PC-3 (cell line): ENCODE data around the gene JAZF1. TPM values are rescaled to one million over a fixed set of nuclear protein-coding genes. Genes with fewer than 3 reads are reported as not detected.

Source experiments
- ATAC-seq: fragments of 200-7000 bp; cut with Tn5 transposase; 2 replicates; pipeline ENCODE4 v1.9.1; 2020; ENCODE audit warnings: mild to moderate bottlenecking, moderate library complexity
- BruUV-seq: library from RNA; stranded (reverse); fragments of 400-500 nt; replicated peaks from 2 replicates; lab custom pipeline; 2021; lab: Mats Ljungman, UMichigan
- CTCF ChIA-PET: fragments of 300-600 bp; sonication (Branson Sonifier 250); formaldehyde crosslinking; loops from one replicate; lab custom pipeline; 2022; ENCODE audit warnings: antibody characterized with exemption; lab: Charles Lee
- POLR2A ChIA-PET: fragments of 300-600 bp; sonication (Branson Sonifier 250); formaldehyde crosslinking; loops from one replicate; lab custom pipeline; 2022; ENCODE audit warnings: antibody characterized with exemption; ENCODE audit not compliant: unreplicated experiment; lab: Charles Lee
- DNase-seq: peaks from one replicate; pipeline ENCODE4 v3.0.0-alpha.2; 2015
- H2AFZ ChIP-seq: fragments of 300-600 bp; sonication (generic); 2 replicates; pipeline ENCODE4 v1.6.0; 2016; ENCODE audit warnings: antibody characterized with exemption, low read length
- H3F3A ChIP-seq: fragments of 300-600 bp; sonication (generic); one replicate; pipeline ENCODE4 v1.6.0; 2017; ENCODE audit warnings: antibody characterized with exemption, low read length, control low read depth, mild to moderate bottlenecking; ENCODE audit not compliant: unreplicated experiment
- H3K27ac ChIP-seq: fragments of 300-600 bp; sonication (generic); 2 replicates; pipeline ENCODE4 v1.5.1; 2016; ENCODE audit warnings: mild to moderate bottlenecking, low read length
- H3K27me3 ChIP-seq: fragments of 300-600 bp; sonication (generic); 2 replicates; pipeline ENCODE4 v1.6.1; 2016; ENCODE audit warnings: low read length, mixed read lengths
- H3K36me3 ChIP-seq: fragments of 300-600 bp; sonication (generic); 2 replicates; pipeline ENCODE4 v1.6.1; 2016; ENCODE audit warnings: low read depth, mixed run types, low read length, mixed read lengths
- H3K4me1 ChIP-seq: fragments of 300-600 bp; sonication (generic); 2 replicates; pipeline ENCODE4 v1.5.1; 2016; ENCODE audit warnings: low read length; ENCODE audit not compliant: insufficient read depth
- H3K4me2 ChIP-seq: fragments of 300-600 bp; sonication (generic); 2 replicates; pipeline ENCODE4 v1.6.0; 2016; ENCODE audit warnings: low read length
- H3K4me3 ChIP-seq: fragments of 300-600 bp; sonication (generic); 2 replicates; pipeline ENCODE4 v1.5.1; 2016; ENCODE audit warnings: mild to moderate bottlenecking, low read length, mixed read lengths
- H3K79me2 ChIP-seq: fragments of 300-600 bp; sonication (generic); 2 replicates; pipeline ENCODE4 v1.6.1; 2017; ENCODE audit warnings: low read length, mixed read lengths
- H3K9ac ChIP-seq: fragments of 300-600 bp; sonication (generic); 2 replicates; pipeline ENCODE4 v1.6.0; 2016; ENCODE audit warnings: mild to moderate bottlenecking, low read length
- H3K9me2 ChIP-seq: fragments of 300-600 bp; sonication (generic); replicated peaks from 2 replicates; pipeline ENCODE4 v1.6.1; 2016; ENCODE audit warnings: mixed run types, low read length, mixed read lengths
- H3K9me3 ChIP-seq: fragments of 300-600 bp; sonication (generic); 2 replicates; pipeline ENCODE4 v1.6.1; 2016; ENCODE audit warnings: low read length, mixed read lengths
- H4K20me1 ChIP-seq: fragments of 300-600 bp; sonication (generic); 2 replicates; pipeline ENCODE4 v1.6.1; 2016; ENCODE audit warnings: low read length, mixed read lengths
- EZH2 ChIP-seq: fragments of 300-600 bp; sonication (generic); IDR thresholded peaks from one replicate; pipeline ENCODE4 v1.6.1; 2017; ENCODE audit warnings: antibody characterized with exemption, mild to moderate bottlenecking, low read length; ENCODE audit not compliant: unreplicated experiment
- EZH2phosphoT487 ChIP-seq: fragments of 300-600 bp; sonication (generic); IDR thresholded peaks from 2 replicates; pipeline ENCODE4 v1.6.1; 2018; ENCODE audit warnings: mild to moderate bottlenecking, antibody characterized with exemption, low read length, borderline replicate concordance
- intact Hi-C: fragments of 100-400 bp; cut with micrococcal nuclease; formaldehyde crosslinking; loops from 2 replicates; pipeline ENCODE4 v1.9.0; 2023
- total RNA-seq: library from RNA; depleted of rRNA; stranded (reverse); fragments of >200 nt; gene quantifications from 2 replicates; pipeline ENCODE4 v1.2.3, GENCODE V29; 2014
- TF ChIP-seq, protein P1 (sequence below): fragments of 300-600 bp; sonication (generic); conservative IDR thresholded peaks from 2 replicates; pipeline ENCODE4 v1.5.1; 2017; ENCODE audit warnings: antibody characterized with exemption, low read depth, mild to moderate bottlenecking, low read length

The JAZF1 gene
- total RNA-seq, 1 experiment from 2014 or later, result 2.3 TPM

DNA sequence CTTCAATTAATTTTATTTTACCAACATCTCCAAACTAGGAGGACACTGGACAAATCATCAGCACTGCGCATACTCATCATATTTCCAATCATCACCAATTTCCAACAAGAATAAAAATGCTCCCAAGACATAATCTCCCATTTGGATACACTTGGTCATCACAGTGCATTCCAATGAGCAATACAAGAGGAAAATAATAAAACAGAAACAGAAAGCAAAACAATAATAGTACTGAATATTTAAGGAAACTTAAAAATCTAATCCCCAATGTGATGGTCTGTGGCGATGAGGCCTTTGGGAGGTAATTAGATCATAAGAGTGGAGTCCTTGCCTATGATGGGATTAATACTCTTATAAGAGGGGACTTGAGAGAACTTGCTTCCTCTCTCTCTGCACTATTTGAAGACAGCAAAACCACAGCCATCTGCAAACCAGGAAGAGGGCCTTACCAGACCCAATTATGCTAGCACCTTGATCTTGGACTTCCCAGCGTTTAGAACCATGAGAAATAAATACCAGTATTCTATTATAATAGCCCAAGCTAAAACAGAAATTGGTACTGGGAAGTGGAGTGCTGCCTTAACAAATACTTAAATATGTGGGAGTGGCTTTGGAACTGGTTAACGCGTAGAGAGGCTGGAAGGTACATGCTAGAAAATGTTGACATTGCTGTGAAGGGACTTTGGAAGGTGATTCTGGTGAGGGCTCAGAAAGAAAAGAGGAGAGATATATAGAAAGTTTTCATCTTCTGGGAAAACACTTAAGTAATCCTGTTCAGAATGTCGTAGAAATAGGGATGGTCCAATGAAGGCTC is 91.5 kb downstream of the JAZF1 start:
- no TSS peak for BruUV-seq
- H4K20me1 ChIP-seq, result no peaks in the 10 kb centered on the region
- intact Hi-C loops, result no loop called here
- H3K36me3 ChIP-seq, result no peaks in the 10 kb centered on the region
- DNase-seq, result no peak
- H3K4me3 ChIP-seq, result no peak overlapping the region
- no peaks in the 10 kb centered on the region for H3K9me2 ChIP-seq
- H3K4me1 ChIP-seq, result no peaks in the 10 kb centered on the region
- TF ChIP-seq EZH2phosphoT487 (no peak), EZH2 (no peak)
- TF ChIP-seq, protein P1, sequence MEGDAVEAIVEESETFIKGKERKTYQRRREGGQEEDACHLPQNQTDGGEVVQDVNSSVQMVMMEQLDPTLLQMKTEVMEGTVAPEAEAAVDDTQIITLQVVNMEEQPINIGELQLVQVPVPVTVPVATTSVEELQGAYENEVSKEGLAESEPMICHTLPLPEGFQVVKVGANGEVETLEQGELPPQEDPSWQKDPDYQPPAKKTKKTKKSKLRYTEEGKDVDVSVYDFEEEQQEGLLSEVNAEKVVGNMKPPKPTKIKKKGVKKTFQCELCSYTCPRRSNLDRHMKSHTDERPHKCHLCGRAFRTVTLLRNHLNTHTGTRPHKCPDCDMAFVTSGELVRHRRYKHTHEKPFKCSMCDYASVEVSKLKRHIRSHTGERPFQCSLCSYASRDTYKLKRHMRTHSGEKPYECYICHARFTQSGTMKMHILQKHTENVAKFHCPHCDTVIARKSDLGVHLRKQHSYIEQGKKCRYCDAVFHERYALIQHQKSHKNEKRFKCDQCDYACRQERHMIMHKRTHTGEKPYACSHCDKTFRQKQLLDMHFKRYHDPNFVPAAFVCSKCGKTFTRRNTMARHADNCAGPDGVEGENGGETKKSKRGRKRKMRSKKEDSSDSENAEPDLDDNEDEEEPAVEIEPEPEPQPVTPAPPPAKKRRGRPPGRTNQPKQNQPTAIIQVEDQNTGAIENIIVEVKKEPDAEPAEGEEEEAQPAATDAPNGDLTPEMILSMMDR, result no peak
- H3K27ac ChIP-seq, result no peak overlapping the region
- H3K9me3 ChIP-seq, result no peaks in the 10 kb centered on the region
- no peak overlapping the region for H2AFZ ChIP-seq
- CTCF ChIA-PET, result no interaction called here
- POLR2A ChIA-PET, result no interaction called here
- no peak overlapping the region for H3K9ac ChIP-seq
- H3K27me3 ChIP-seq, result no peaks in the 10 kb centered on the region
- H3F3A ChIP-seq, result no peaks in the 10 kb centered on the region
- H3K4me2 ChIP-seq, result no peak overlapping the region
- no peaks in the 10 kb centered on the region for H3K79me2 ChIP-seq
- ATAC-seq, result no peak

GRCh38 chr7:28088032-28088431 is 92.6 kb downstream of the JAZF1 start:
- Histone ChIP-seq H3K9ac (no peak overlapping the region), H3K27me3 (no peaks in the 10 kb centered on the region), H3F3A (no peaks in the 10 kb centered on the region), H3K79me2 (no peaks in the 10 kb centered on the region), H3K4me1 (no peaks in the 10 kb centered on the region), H3K27ac (no peak overlapping the region), H4K20me1 (no peaks in the 10 kb centered on the region), H3K4me3 (no peak overlapping the region), H3K4me2 (no peak overlapping the region), H3K36me3 (no peaks in the 10 kb centered on the region), H2AFZ (no peak overlapping the region), H3K9me3 (no peaks in the 10 kb centered on the region), H3K9me2 (no peaks in the 10 kb centered on the region)
- ATAC-seq (no peak), DNase-seq (no peak)
- TF ChIP-seq, protein P1, result no peak
- TF ChIP-seq EZH2phosphoT487, result no peak
- no peak for TF ChIP-seq EZH2
- ChIA-PET POLR2A (no interaction called here), CTCF (no interaction called here)
- intact Hi-C loops, result no loop called here
- no TSS peak for BruUV-seq

GRCh38 chr7:28086198-28086597 is 94.4 kb downstream of the JAZF1 start:
- POLR2A ChIA-PET, result no interaction called here

More at GRCh38 chr7:28086198-28086597, 94.4 kb downstream of the JAZF1 start:
- Histone ChIP-seq H2AFZ (no peak overlapping the region), H3K9me2 (no peaks in the 10 kb centered on the region), H3K36me3 (no peaks in the 10 kb centered on the region), H3K27me3 (no peaks in the 10 kb centered on the region), H3K4me2 (no peak overlapping the region), H3K27ac (no peak overlapping the region), H3K9ac (no peak overlapping the region), H3K9me3 (no peaks in the 10 kb centered on the region), H3K4me3 (no peak overlapping the region), H3K4me1 (no peaks in the 10 kb centered on the region), H4K20me1 (no peaks in the 10 kb centered on the region), H3F3A (no peaks in the 10 kb centered on the region), H3K79me2 (no peaks in the 10 kb centered on the region)
- DNase-seq (no peak), ATAC-seq (no peak)
- intact Hi-C loops, result no loop called here
- CTCF ChIA-PET, result no interaction called here
- BruUV-seq, result no TSS peak
- TF ChIP-seq, protein P1, result no peak
- TF ChIP-seq EZH2 (no peak), EZH2phosphoT487 (no peak)
